GM18951 (cell line): ENCODE data around the gene ATP2A3.

Source experiments
- POLR2A ChIP-seq: IDR thresholded peaks from 4 replicates; pipeline ENCODE4 v1.6.1; 2011; ENCODE audit warnings: mild to moderate bottlenecking; ENCODE audit not compliant: insufficient read length, insufficient read depth; ENCODE audit errors: extremely low read depth
- in situ Hi-C: fragments of 300-500 bp; cut with MboI; formaldehyde crosslinking; loops from one replicate; pipeline ENCODE4 v1.12.0; 2022; ENCODE audit warnings: low sequenced_read_pairs, mixed read lengths, inconsistent platforms; ENCODE audit not compliant: unreplicated experiment

The ATP2A3 gene

GRCh38 chr17:3961564-3962047 is 2.6 kb downstream of the ATP2A3 start:
- in situ Hi-C loops: no loop called here
- no peak for TF ChIP-seq POLR2A

GRCh38 chr17:3960764-3961163 is 3.5 kb downstream of the ATP2A3 start:
- TF ChIP-seq POLR2A: no peak
- in situ Hi-C loops: no loop called here

GRCh38 chr17:3959921-3960601 is 4.2 kb downstream of the ATP2A3 start:
- in situ Hi-C loops: no loop called here
- TF ChIP-seq POLR2A: no peak

GRCh38 chr17:3959295-3959899 is 4.8 kb downstream of the ATP2A3 start:
- in situ Hi-C loops: no loop called here
- TF ChIP-seq POLR2A: no peak

- in situ Hi-C loops: no loop called here
- no peak for TF ChIP-seq POLR2A
Measured at GRCh38 chr17:3957735-3958599, 6.3 kb downstream of the ATP2A3 start.

GRCh38 chr17:3956983-3957382 is 7.3 kb downstream of the ATP2A3 start:
- no peak for TF ChIP-seq POLR2A

GRCh38 chr17:3956327-3956957 is 7.8 kb downstream of the ATP2A3 start:
- TF ChIP-seq POLR2A: no peak
- in situ Hi-C loops: no loop called here

More at GRCh38 chr17:3956983-3957382, 7.3 kb downstream of the ATP2A3 start:
- in situ Hi-C loops: no loop called here

GRCh38 chr17:3955673-3955988 is 8.6 kb downstream of the ATP2A3 start:
- no peak for TF ChIP-seq POLR2A
- in situ Hi-C loops: no loop called here

GRCh38 chr17:3954976-3955672 is 9.1 kb downstream of the ATP2A3 start:
- in situ Hi-C loops: no loop called here
- TF ChIP-seq POLR2A: no peak

- no peak for TF ChIP-seq POLR2A
- in situ Hi-C loops: no loop called here
Measured at GRCh38 chr17:3954086-3954485, 10.2 kb downstream of the ATP2A3 start.

- in situ Hi-C loops: no loop called here
- no peak for TF ChIP-seq POLR2A
Measured at GRCh38 chr17:3953542-3953941, 10.7 kb downstream of the ATP2A3 start.

GRCh38 chr17:3952186-3952585 is 12.1 kb downstream of the ATP2A3 start:
- TF ChIP-seq POLR2A: no peak

GRCh38 chr17:3951420-3951819 is 12.8 kb downstream of the ATP2A3 start:
- in situ Hi-C loops: no loop called here
- TF ChIP-seq POLR2A: no peak

More at GRCh38 chr17:3952186-3952585, 12.1 kb downstream of the ATP2A3 start:
- in situ Hi-C loops: no loop called here

GRCh38 chr17:3951003-3951402 is 13.2 kb downstream of the ATP2A3 start:
- in situ Hi-C loops: no loop called here
- TF ChIP-seq POLR2A: no peak
